ENCODE data around the gene EPB41L4B. TPM values are rescaled to one million over a fixed set of nuclear protein-coding genes. Genes with fewer than 3 reads are reported as not detected.

The EPB41L4B gene
- total and polyA plus RNA-seq, 2 of the 4 experiments (the other 2 are of a cell fraction), result 0.36 to 0.54 TPM

DNA sequence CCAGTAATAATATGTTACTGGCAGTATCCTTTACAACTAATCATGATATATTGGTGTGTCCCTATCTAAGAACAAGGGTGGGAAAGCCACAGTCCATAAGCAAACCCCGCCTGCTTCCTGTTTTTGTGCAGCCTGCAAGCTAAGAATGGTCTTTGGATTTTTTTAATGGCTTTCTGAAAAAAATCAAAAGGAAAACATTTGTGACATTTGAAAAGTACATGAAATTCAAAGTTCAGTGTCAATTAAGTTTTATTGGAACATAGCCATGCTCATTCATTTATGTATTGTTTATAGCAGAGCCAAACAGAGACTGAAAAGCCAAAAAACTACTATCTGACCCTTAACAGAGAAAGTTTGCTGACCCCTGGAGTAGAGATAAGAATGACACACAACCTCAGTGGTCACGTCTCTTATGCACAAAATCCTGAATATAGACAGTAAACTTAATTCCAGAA lies 188.3 kb downstream of the EPB41L4B start:
- CTCF ChIA-PET, result interaction anchor here (1.0 kb wide), 1 partner anchor 13 kb away, joined by 3 read pairs; no protein-coding TSS in a partner anchor
- dilution Hi-C loops (cut with HindIII; ENCODE audit: low sequenced_read_pairs, unreplicated experiment) (no loop called here), in situ Hi-C loops (cut with MboI; ENCODE audit: low sequenced_read_pairs) (no loop called here)

More for the DNA sequence above, 188.3 kb downstream of the EPB41L4B start:
- no peak for ATAC-seq (ENCODE audit: low read depth)
- Histone ChIP-seq H3K4me2 (ENCODE audit: low read depth, low read length) (no peak overlapping the region), H2BK20ac (ENCODE audit: low read depth, low read length) (no peak overlapping the region), H3K9ac (ENCODE audit: low read depth, low read length) (no peak overlapping the region), H3K27me3 (ENCODE audit: control insufficient read depth, insufficient read depth, low read length) (peaks cover 4% of the 10 kb centered on the region; the same call in 1 of the 2 replicates), H2BK120ac (ENCODE audit: low read depth, low read length) (no peak overlapping the region), H4K91ac (ENCODE audit: insufficient read depth, low read depth, low read length) (no peak overlapping the region), H3K4ac (ENCODE audit: low read depth, low read length) (no peak overlapping the region), H2AK5ac (ENCODE audit: low read depth, low read length) (no peak overlapping the region), H3K14ac (replicated peaks; ENCODE audit: low read depth, low read length) (no peak overlapping the region), H3K9me3 (ENCODE audit: control insufficient read depth, insufficient read depth, low read length) (no peaks in the 10 kb centered on the region), H3K9me1 (ENCODE audit: insufficient read depth, low read length) (no peaks in the 10 kb centered on the region), H3K4me3 (ENCODE audit: insufficient read depth, low read depth, low read length) (no peak overlapping the region), H4K8ac (ENCODE audit: low read depth in 2 of 2, low read length in 2 of 2) (no peak overlapping the region), H3K79me1 (ENCODE audit: low read depth in 1 of 2, low read length in 2 of 2) (no peaks in the 10 kb centered on the region), H3K56ac (ENCODE audit: extremely low read depth, insufficient read depth, low read length) (no peak overlapping the region), H3K23ac (ENCODE audit: low read depth, low read length) (no peak overlapping the region), H3K36me3 (ENCODE audit: control insufficient read depth, insufficient read depth, low read length) (no peaks in the 10 kb centered on the region), H3K18ac (ENCODE audit: low read depth, low read length) (no peak overlapping the region), H3K27ac (ENCODE audit: insufficient read depth, low read length) (no peak overlapping the region), H3K4me1 (ENCODE audit: control insufficient read depth, insufficient read depth, low read length) (no peaks in the 10 kb centered on the region), H4K5ac (ENCODE audit: low read depth, low read length) (no peak overlapping the region), H2BK15ac (ENCODE audit: low read depth, low read length) (no peak overlapping the region), H2AFZ (replicated peaks; ENCODE audit: low read length, poor library complexity) (no peak overlapping the region), H2AK9ac (replicated peaks; ENCODE audit: low read depth, low read length, poor library complexity) (no peak overlapping the region), H4K20me1 (ENCODE audit: insufficient read depth, low read length) (no peaks in the 10 kb centered on the region), H2BK5ac (ENCODE audit: low read depth, low read length, poor library complexity, severe bottlenecking) (no peak overlapping the region)
- DNase-seq, result no peak
- WGBS, 2 experiments (ENCODE audit: extremely low coverage in 2 of 2, insufficient read length in 1 of 2), result no CpG with 5 or more reads among the region's 2 CpGs
- POLR2A ChIA-PET (ENCODE audit: unreplicated experiment), result no interaction called here
- intact Hi-C loops (cut with micrococcal nuclease), result no loop called here
- TF ChIP-seq SMC3 (IDR thresholded peaks at IDR 0.05; ENCODE audit: low read depth, low read length), result no peak
- no peak for TF ChIP-seq POLR2A (IDR thresholded peaks at IDR 0.05; ENCODE audit: low read depth, low read length)
- no peak for TF ChIP-seq MAZ (IDR thresholded peaks at IDR 0.05; ENCODE audit: borderline replicate concordance, low read depth, low read length)
- TF ChIP-seq NFE2L2 (IDR thresholded peaks at IDR 0.05; ENCODE audit: low read depth, low read length), result no peak
- BruUV-seq (replicated peaks), result no TSS peak

Data from IMR-90 (cell line).